Lower leg skin (tissue), 4 donors: ENCODE measurements around the gene BMP7. TPM values are rescaled to one million over a fixed set of nuclear protein-coding genes. Genes with fewer than 3 reads are reported as not detected.
A peak's percentile ranks its signal among the peaks of the same experiment; 100 is the strongest.

ENCODE experiments used
- DNase-seq, 2 donors: peaks; one replicate each; pipeline ENCODE4 v3.0.0-alpha.2; 2019; ENCODE audit warnings: low spot score in 2 of 2
- H3K4me3 ChIP-seq: fragments of 200-600 bp; sonication (generic); 2 replicates; pipeline ENCODE4 v1.5.1; 2017; ENCODE audit warnings: mild to moderate bottlenecking, low read depth; ENCODE audit not compliant: poor library complexity, severe bottlenecking
- POLR2A ChIP-seq, 2 donors: fragments of 450-650 bp; IDR thresholded peaks; one replicate each; pipeline ENCODE4 v1.6.1; 2016 to 2017; ENCODE audit warnings: antibody characterized with exemption in 2 of 2, mild to moderate bottlenecking in 1 of 2, moderate library complexity in 1 of 2
- WGBS, 2 donors: methylation state at CpG; one replicate each; pipeline ENCODE4 v1.1.5; 2018; 5-methylcytosine and 5-hydroxymethylcytosine counted together
- intact Hi-C: fragments of 100-400 bp; cut with DNase I; formaldehyde crosslinking; loops from one replicate; pipeline ENCODE4 v1.15.0; 2023; ENCODE audit warnings: low total_unique reads
- total RNA-seq, 4 donors: library from RNA; depleted of rRNA; stranded (reverse); fragments of >200 nt; gene quantifications; one replicate each; pipeline ENCODE4 v1.1.0, GENCODE V29; 2016
- TF ChIP-seq, protein P1 (sequence below), 3 donors: fragments of 450-650 bp; IDR thresholded peaks; one replicate each; pipeline ENCODE4 v1.5.1; 2016; ENCODE audit warnings: antibody characterized with exemption in 3 of 3, mild to moderate bottlenecking in 3 of 3, moderate library complexity in 2 of 3

BMP7 gene
- total RNA-seq, 4 donors from 2014 or later = 40.5 to 66.3 (median 46.8) TPM

DNA sequence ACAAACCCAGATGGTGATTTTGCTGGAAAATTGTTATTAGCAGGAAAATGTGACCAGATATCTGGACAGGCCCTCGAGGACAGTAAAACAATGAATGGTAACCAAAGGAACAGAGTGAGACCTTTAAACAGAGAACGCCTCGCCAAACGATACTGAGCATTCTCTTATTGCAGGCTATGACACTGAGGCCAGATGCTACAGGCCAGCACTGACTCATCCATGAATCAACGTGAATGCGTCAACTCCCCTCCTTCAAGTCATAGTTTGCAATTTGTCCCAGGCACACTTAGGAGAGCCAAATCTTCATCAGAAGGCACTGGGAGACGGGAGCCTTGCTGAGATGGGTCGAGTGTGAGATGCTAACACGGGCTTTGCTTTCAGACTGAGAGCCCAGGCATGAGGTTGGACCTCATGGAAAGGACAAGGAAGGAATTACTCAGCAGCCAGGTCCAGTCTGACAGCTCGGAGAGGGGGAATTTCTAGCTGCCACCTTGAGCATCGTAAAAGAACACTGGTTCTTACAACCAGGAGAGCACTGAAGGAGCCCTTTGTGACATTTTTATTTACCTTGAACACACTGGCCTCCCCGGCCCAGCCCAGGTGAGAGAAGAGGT lies 60.7 kb downstream of the BMP7 start:
- no peak overlapping the region for H3K4me3 ChIP-seq
- intact Hi-C loops = no loop called here
- TF ChIP-seq, protein P1, sequence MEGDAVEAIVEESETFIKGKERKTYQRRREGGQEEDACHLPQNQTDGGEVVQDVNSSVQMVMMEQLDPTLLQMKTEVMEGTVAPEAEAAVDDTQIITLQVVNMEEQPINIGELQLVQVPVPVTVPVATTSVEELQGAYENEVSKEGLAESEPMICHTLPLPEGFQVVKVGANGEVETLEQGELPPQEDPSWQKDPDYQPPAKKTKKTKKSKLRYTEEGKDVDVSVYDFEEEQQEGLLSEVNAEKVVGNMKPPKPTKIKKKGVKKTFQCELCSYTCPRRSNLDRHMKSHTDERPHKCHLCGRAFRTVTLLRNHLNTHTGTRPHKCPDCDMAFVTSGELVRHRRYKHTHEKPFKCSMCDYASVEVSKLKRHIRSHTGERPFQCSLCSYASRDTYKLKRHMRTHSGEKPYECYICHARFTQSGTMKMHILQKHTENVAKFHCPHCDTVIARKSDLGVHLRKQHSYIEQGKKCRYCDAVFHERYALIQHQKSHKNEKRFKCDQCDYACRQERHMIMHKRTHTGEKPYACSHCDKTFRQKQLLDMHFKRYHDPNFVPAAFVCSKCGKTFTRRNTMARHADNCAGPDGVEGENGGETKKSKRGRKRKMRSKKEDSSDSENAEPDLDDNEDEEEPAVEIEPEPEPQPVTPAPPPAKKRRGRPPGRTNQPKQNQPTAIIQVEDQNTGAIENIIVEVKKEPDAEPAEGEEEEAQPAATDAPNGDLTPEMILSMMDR (IDR thresholded peaks at IDR 0.05) = no peak
- TF ChIP-seq POLR2A (IDR thresholded peaks at IDR 0.05) = no peak
- peak in 1 of 2 donors; percentile 63 for DNase-seq
- WGBS, 2 donors = 54 to 55% methylated on average over 12 of the region's 12 CpGs

DNA sequence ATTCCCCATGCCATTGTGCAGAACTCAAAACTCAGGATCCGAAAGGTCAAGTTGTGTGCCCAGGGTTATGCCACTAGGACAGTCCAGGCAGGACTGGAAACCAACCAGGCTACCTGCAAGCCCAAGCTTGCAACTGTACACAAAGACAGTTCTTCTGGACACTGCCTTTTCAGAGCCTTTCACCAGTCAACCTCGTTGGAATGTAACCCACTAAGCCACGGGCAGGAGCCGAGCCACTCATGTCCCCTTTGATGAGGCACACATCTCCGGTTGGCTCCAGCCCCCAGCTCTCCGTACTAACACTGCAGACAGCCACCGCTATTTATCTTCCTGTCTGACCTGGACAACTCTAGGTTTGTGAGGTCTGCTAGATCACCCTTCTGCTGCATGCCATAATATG lies 62.5 kb downstream of the BMP7 start:
- H3K4me3 ChIP-seq = no peak overlapping the region
- intact Hi-C loops = no loop called here
- 88 to 89% methylated on average over 7 of the region's 7 CpGs for WGBS, 2 donors
- no peak for TF ChIP-seq POLR2A (IDR thresholded peaks at IDR 0.05)
- TF ChIP-seq, protein P1 (IDR thresholded peaks at IDR 0.05) = no peak
- no peak for DNase-seq

GRCh38 chr20:57203204-57203603 lies 63.2 kb downstream of the BMP7 start:
- TF ChIP-seq, protein P1 (IDR thresholded peaks at IDR 0.05) = no peak
- TF ChIP-seq POLR2A (IDR thresholded peaks at IDR 0.05) = no peak
- intact Hi-C loops = no loop called here
- 86 to 88% methylated on average over 2 of the region's 2 CpGs for WGBS, 2 donors
- H3K4me3 ChIP-seq = no peak overlapping the region
- no peak for DNase-seq

DNA sequence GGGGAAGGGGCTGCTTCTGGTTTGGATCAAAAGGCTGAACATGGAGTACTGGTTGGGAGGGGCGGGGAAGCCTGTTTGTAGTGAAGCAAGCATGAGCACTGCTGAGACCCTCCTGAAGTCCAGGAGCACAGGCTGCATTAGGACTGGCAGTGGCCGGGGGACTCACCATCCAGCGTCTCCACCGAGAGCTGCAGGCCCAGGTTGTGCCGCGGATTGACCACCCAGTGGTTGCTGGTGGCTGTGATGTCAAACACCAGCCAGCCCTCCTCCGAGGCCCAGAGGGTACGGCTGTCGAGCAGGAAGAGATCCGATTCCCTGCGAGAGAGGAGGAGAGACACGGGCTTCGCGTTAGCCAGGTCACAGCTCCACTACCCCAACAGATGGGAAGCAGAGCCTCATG lies 64.1 kb downstream of the BMP7 start:
- intact Hi-C loops = no loop called here
- TF ChIP-seq POLR2A (IDR thresholded peaks at IDR 0.05) = no peak
- TF ChIP-seq, protein P1 (IDR thresholded peaks at IDR 0.05) = no peak
- no peak overlapping the region for H3K4me3 ChIP-seq
- 91 to 94% methylated on average over 13 to 14 of the region's 14 CpGs for WGBS, 2 donors
- no peak for DNase-seq

DNA sequence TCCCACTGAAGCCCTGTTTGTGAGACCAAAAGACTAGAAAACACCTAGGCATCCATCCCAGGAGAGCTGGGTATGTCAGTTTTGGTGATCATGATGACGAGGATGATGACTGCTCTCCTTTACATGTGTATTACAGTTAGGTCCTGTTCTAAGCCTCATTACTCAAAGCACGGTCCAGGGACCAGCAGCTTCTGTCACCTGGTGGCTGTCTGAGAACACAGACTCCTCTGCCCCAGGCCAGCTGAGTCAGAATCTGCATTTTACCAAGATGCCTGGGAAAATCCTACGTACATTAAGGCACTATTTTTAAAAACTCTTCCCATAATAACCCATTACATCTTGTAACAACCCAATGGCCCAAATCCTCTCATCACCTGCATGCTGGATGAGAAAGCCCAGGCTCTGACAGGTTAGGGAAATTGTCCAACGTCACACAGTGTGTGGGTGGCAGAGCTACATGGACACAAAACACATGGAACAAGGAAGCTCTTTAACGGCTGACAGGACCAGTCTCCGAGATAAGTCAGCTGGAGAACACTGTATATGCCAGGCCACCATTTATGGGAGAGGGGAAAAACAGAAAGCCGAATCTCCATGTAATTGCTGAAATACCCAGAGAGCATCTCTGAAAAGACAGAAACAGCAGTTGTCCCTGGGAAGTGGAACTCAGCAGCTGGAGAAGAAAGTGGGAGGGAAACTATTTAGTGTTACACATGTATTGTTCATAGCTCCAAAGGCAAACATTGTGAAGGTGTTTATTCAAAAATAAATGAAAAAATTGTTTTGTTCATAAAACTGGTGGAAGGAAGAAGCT lies 65.4 kb downstream of the BMP7 start:
- 76 to 80% methylated on average over 7 of the region's 7 CpGs for WGBS, 2 donors
- H3K4me3 ChIP-seq = no peak overlapping the region
- TF ChIP-seq, protein P1 (IDR thresholded peaks at IDR 0.05) = no peak
- no peak for DNase-seq
- intact Hi-C loops = no loop called here
